Measurements from ENCODE around the gene LHFPL6. TPM values are rescaled to one million over a fixed set of nuclear protein-coding genes. Genes with fewer than 3 reads are reported as not detected.

Gene LHFPL6
- total RNA-seq, 1 experiment from 2014 or later: 3.6 TPM

GRCh38 chr13:39631307-39631706, 28.3 kb upstream of the LHFPL6 start:
- H3K4me3 ChIP-seq (ENCODE audit: low read depth, low read length): no peak overlapping the region
- no TSS peak for BruUV-seq (replicated peaks)
- Mint-ChIP-seq H3K4me1 (ENCODE audit: low read depth, unreplicated experiment) (no peaks in the 10 kb centered on the region), H3K4me3 (ENCODE audit: unreplicated experiment) (no peak overlapping the region), H3K9me3 (ENCODE audit: unreplicated experiment) (peaks cover 20% of the 10 kb centered on the region), H3K27me3 (ENCODE audit: insufficient read depth, unreplicated experiment) (peaks cover 37% of the 10 kb centered on the region), H3K27ac (ENCODE audit: unreplicated experiment) (no peak overlapping the region), H3K36me3 (ENCODE audit: insufficient read depth, unreplicated experiment) (no peaks in the 10 kb centered on the region)
- DNase-seq: no peak
- intact Hi-C loops (cut with micrococcal nuclease; ENCODE audit: unreplicated experiment): no loop called here
- H3K4me1 ChIP-seq: no peaks in the 10 kb centered on the region
- TF ChIP-seq, protein P1, sequence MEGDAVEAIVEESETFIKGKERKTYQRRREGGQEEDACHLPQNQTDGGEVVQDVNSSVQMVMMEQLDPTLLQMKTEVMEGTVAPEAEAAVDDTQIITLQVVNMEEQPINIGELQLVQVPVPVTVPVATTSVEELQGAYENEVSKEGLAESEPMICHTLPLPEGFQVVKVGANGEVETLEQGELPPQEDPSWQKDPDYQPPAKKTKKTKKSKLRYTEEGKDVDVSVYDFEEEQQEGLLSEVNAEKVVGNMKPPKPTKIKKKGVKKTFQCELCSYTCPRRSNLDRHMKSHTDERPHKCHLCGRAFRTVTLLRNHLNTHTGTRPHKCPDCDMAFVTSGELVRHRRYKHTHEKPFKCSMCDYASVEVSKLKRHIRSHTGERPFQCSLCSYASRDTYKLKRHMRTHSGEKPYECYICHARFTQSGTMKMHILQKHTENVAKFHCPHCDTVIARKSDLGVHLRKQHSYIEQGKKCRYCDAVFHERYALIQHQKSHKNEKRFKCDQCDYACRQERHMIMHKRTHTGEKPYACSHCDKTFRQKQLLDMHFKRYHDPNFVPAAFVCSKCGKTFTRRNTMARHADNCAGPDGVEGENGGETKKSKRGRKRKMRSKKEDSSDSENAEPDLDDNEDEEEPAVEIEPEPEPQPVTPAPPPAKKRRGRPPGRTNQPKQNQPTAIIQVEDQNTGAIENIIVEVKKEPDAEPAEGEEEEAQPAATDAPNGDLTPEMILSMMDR (IDR thresholded peaks at IDR 0.05; ENCODE audit: insufficient read depth in 1 of 2, low read depth in 1 of 2, low read length in 1 of 2, severe bottlenecking in 1 of 2, unreplicated experiment in 1 of 2): no peak
- no peaks in the 10 kb centered on the region for H3K27me3 ChIP-seq (replicated peaks; ENCODE audit: control insufficient read depth, insufficient read depth, low read length)
- POLR2A ChIA-PET: no interaction called here
- peaks cover 8% of the 10 kb centered on the region for H3K9me3 ChIP-seq
- no peaks in the 10 kb centered on the region for H3K36me3 ChIP-seq (ENCODE audit: control insufficient read depth, insufficient read depth, low read length)
- CTCF ChIA-PET: no interaction called here

DNA sequence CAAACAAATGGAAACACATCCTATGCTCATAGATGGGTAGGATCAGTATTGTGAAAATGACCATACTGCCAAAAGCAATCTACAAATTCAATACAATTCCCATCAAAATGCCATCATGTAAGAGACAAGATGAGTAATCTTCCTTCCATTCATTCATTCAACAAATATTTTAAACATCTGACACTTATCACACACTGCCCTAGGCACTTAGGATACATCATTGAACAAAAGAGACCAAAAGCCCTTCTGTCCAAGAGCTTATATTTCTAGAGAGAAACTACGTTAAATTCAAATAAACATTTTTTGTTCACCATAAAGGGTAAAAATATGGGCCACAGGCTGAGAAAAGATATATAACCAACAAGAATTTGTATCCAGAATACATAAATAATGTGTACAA, 20.5 kb upstream of the LHFPL6 start:
- H3K27me3 ChIP-seq (replicated peaks; ENCODE audit: control insufficient read depth, insufficient read depth, low read length): no peaks in the 10 kb centered on the region
- Mint-ChIP-seq H3K4me3 (ENCODE audit: unreplicated experiment) (no peak overlapping the region), H3K9me3 (ENCODE audit: unreplicated experiment) (no peaks in the 10 kb centered on the region), H3K4me1 (ENCODE audit: low read depth, unreplicated experiment) (no peaks in the 10 kb centered on the region), H3K27me3 (ENCODE audit: insufficient read depth, unreplicated experiment) (peaks cover 19% of the 10 kb centered on the region), H3K36me3 (ENCODE audit: insufficient read depth, unreplicated experiment) (no peaks in the 10 kb centered on the region), H3K27ac (ENCODE audit: unreplicated experiment) (no peak overlapping the region)
- DNase-seq: no peak
- CTCF ChIA-PET: no interaction called here
- TF ChIP-seq, protein P1 (IDR thresholded peaks at IDR 0.05; ENCODE audit: insufficient read depth in 1 of 2, low read depth in 1 of 2, low read length in 1 of 2, severe bottlenecking in 1 of 2, unreplicated experiment in 1 of 2): no peak
- POLR2A ChIA-PET: no interaction called here
- H3K36me3 ChIP-seq (ENCODE audit: control insufficient read depth, insufficient read depth, low read length): no peaks in the 10 kb centered on the region
- no peaks in the 10 kb centered on the region for H3K4me1 ChIP-seq
- BruUV-seq (replicated peaks): no TSS peak
- intact Hi-C loops (cut with micrococcal nuclease; ENCODE audit: unreplicated experiment): no loop called here
- no peaks in the 10 kb centered on the region for H3K9me3 ChIP-seq
- no peak overlapping the region for H3K4me3 ChIP-seq (ENCODE audit: low read depth, low read length)

DNA sequence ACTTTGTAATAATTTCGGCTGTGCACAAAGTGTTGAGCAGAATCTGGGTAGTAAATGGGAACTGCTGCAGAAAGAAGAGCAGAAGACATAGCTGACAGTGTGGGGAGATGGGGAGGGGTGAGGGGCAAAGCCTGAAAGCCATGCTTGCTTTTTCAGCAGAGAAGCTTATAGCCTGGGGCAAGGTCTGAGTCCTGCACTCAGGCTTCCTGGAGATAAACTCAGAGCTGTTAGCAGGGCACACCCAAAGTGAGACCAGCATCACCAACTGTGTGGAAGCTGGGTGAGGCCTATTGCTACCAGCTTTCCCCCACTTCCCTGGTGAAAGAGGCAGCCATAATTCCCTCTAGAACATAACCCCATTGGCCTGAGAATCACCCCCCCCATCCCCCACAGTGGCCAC, 15.6 kb upstream of the LHFPL6 start:
- Histone ChIP-seq H3K4me1 (no peaks in the 10 kb centered on the region), H3K36me3 (ENCODE audit: control insufficient read depth, insufficient read depth, low read length) (no peaks in the 10 kb centered on the region), H3K27me3 (replicated peaks; ENCODE audit: control insufficient read depth, insufficient read depth, low read length) (no peaks in the 10 kb centered on the region), H3K9me3 (no peaks in the 10 kb centered on the region), H3K4me3 (ENCODE audit: low read depth, low read length) (no peak overlapping the region)
- Mint-ChIP-seq H3K4me1 (ENCODE audit: low read depth, unreplicated experiment) (no peaks in the 10 kb centered on the region), H3K27ac (ENCODE audit: unreplicated experiment) (no peak overlapping the region), H3K9me3 (ENCODE audit: unreplicated experiment) (no peaks in the 10 kb centered on the region), H3K36me3 (ENCODE audit: insufficient read depth, unreplicated experiment) (no peaks in the 10 kb centered on the region), H3K27me3 (ENCODE audit: insufficient read depth, unreplicated experiment) (peaks cover 11% of the 10 kb centered on the region), H3K4me3 (ENCODE audit: unreplicated experiment) (no peak overlapping the region)
- intact Hi-C loops (cut with micrococcal nuclease; ENCODE audit: unreplicated experiment): loop anchor here (5.0 kb wide), 1 partner anchor 571 kb away; no protein-coding TSS in a partner anchor
- TF ChIP-seq, protein P1 (IDR thresholded peaks at IDR 0.05; ENCODE audit: insufficient read depth in 1 of 2, low read depth in 1 of 2, low read length in 1 of 2, severe bottlenecking in 1 of 2, unreplicated experiment in 1 of 2): no peak
- BruUV-seq (replicated peaks): no TSS peak
- CTCF ChIA-PET: no interaction called here
- no peak for DNase-seq
- POLR2A ChIA-PET: no interaction called here
